ENCODE results near the gene NFIA.

Gene NFIA

DNA sequence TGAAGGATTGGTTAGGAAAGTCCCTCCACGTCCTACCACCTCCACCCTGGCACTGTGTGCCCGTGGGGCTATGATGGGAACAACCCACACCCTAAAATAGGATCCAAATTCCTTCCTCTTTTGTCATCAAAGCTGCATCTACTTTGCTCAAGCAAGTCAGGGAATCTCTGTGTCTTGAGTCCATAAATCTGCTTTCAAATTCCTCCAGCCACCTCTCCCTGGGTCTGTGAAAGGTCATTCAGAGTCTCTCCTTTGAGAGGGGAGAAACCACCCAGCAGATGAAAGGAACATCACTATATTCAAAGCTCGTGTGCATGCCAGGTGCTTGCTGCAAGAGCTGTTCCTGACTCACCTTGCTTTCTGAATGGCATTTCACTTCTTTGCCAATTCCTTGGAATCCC lies 399.0 kb downstream of the NFIA start:
- no peak overlapping the region for H3K4me3 ChIP-seq (ENCODE audit: low read length)
- no peaks in the 10 kb centered on the region for H3K79me2 ChIP-seq (ENCODE audit: low read length)
- no peaks in the 10 kb centered on the region for H4K20me1 ChIP-seq (ENCODE audit: insufficient read depth, low read length)
- H3K9me3 ChIP-seq (replicated peaks; ENCODE audit: insufficient read depth, low read length): no peaks in the 10 kb centered on the region
- no peaks in the 10 kb centered on the region for H3K36me3 ChIP-seq (replicated peaks; ENCODE audit: insufficient read depth, low read length)
- no peak for DNase-seq
- no peak overlapping the region for H2AFZ ChIP-seq (ENCODE audit: low read length)
- H3K27me3 ChIP-seq (replicated peaks; ENCODE audit: insufficient read depth, low read length): no peaks in the 10 kb centered on the region
- H3K27ac ChIP-seq (ENCODE audit: low read length): no peak overlapping the region
- TF ChIP-seq CTCF (IDR thresholded peaks at IDR 0.05; ENCODE audit: low read length) (no peak), EZH2 (optimal IDR thresholded peaks at IDR 0.05; ENCODE audit: low read depth, low read length) (no peak), EZH2phosphoT487 (IDR thresholded peaks at IDR 0.05; ENCODE audit: low read length) (no peak)
- H3K4me2 ChIP-seq (ENCODE audit: low read depth, low read length): no peak overlapping the region
- H3K9ac ChIP-seq (ENCODE audit: low read length): no peak overlapping the region
- no peaks in the 10 kb centered on the region for H3F3A ChIP-seq (ENCODE audit: insufficient read depth, low read length)
- H3K9me2 ChIP-seq (replicated peaks; ENCODE audit: insufficient read depth, low read length): no peaks in the 10 kb centered on the region
- H3K4me1 ChIP-seq (ENCODE audit: low read length): no peaks in the 10 kb centered on the region

DNA sequence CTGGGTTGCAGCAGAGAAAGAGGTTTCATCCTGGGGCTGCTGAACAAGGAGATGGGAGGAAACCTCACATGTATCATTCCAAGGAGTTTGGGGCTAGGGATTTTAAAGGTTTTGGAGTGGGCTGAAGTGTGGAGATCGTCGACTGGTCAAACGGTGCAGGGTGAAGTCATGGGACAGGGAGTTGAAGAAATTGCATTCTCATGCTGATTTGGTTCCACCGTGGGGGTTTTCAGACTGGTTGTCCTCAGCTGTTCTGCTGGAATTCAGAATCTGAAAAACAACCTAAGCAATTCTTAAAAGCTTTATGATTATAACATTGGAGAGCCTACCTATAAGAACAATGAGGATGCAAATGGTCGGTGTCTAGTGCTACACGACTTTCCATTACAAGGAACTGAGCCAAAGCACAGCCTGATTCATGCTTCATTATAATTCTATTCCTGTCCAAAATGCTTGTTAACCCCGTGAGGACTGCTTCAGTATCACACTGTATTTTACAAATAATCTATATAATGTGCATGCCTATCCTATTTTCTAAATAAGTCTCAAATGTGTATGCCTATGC lies 399.9 kb downstream of the NFIA start:
- no peak overlapping the region for H3K4me3 ChIP-seq (ENCODE audit: low read length)
- H3K36me3 ChIP-seq (replicated peaks; ENCODE audit: insufficient read depth, low read length): no peaks in the 10 kb centered on the region
- no peak for DNase-seq
- TF ChIP-seq EZH2 (optimal IDR thresholded peaks at IDR 0.05; ENCODE audit: low read depth, low read length): no peak
- TF ChIP-seq EZH2phosphoT487 (IDR thresholded peaks at IDR 0.05; ENCODE audit: low read length): no peak
- no peak for TF ChIP-seq CTCF (IDR thresholded peaks at IDR 0.05; ENCODE audit: low read length)
- H3K27me3 ChIP-seq (replicated peaks; ENCODE audit: insufficient read depth, low read length): no peaks in the 10 kb centered on the region
- H3K9me2 ChIP-seq (replicated peaks; ENCODE audit: insufficient read depth, low read length): no peaks in the 10 kb centered on the region
- no peaks in the 10 kb centered on the region for H3K4me1 ChIP-seq (ENCODE audit: low read length)
- H3K4me2 ChIP-seq (ENCODE audit: low read depth, low read length): no peak overlapping the region
- H3F3A ChIP-seq (ENCODE audit: insufficient read depth, low read length): no peaks in the 10 kb centered on the region
- no peak overlapping the region for H3K9ac ChIP-seq (ENCODE audit: low read length)
- no peaks in the 10 kb centered on the region for H4K20me1 ChIP-seq (ENCODE audit: insufficient read depth, low read length)
- no peak overlapping the region for H2AFZ ChIP-seq (ENCODE audit: low read length)
- no peak overlapping the region for H3K27ac ChIP-seq (ENCODE audit: low read length)
- H3K79me2 ChIP-seq (ENCODE audit: low read length): no peaks in the 10 kb centered on the region
- H3K9me3 ChIP-seq (replicated peaks; ENCODE audit: insufficient read depth, low read length): no peaks in the 10 kb centered on the region

GRCh38 chr1:61486783-61487536 lies 404.6 kb downstream of the NFIA start:
- H3F3A ChIP-seq (ENCODE audit: insufficient read depth, low read length): no peaks in the 10 kb centered on the region
- DNase-seq: no peak
- no peaks in the 10 kb centered on the region for H4K20me1 ChIP-seq (ENCODE audit: insufficient read depth, low read length)
- no peak overlapping the region for H3K4me2 ChIP-seq (ENCODE audit: low read depth, low read length)
- no peak overlapping the region for H3K9ac ChIP-seq (ENCODE audit: low read length)
- H3K27ac ChIP-seq (ENCODE audit: low read length): no peak overlapping the region
- H3K9me2 ChIP-seq (replicated peaks; ENCODE audit: insufficient read depth, low read length): no peaks in the 10 kb centered on the region
- no peaks in the 10 kb centered on the region for H3K27me3 ChIP-seq (replicated peaks; ENCODE audit: insufficient read depth, low read length)
- no peak overlapping the region for H2AFZ ChIP-seq (ENCODE audit: low read length)
- H3K36me3 ChIP-seq (replicated peaks; ENCODE audit: insufficient read depth, low read length): no peaks in the 10 kb centered on the region
- no peaks in the 10 kb centered on the region for H3K9me3 ChIP-seq (replicated peaks; ENCODE audit: insufficient read depth, low read length)
- H3K79me2 ChIP-seq (ENCODE audit: low read length): no peaks in the 10 kb centered on the region
- TF ChIP-seq EZH2phosphoT487 (IDR thresholded peaks at IDR 0.05; ENCODE audit: low read length): no peak
- TF ChIP-seq CTCF (IDR thresholded peaks at IDR 0.05; ENCODE audit: low read length): no peak
- no peak for TF ChIP-seq EZH2 (optimal IDR thresholded peaks at IDR 0.05; ENCODE audit: low read depth, low read length)
- no peak overlapping the region for H3K4me3 ChIP-seq (ENCODE audit: low read length)
- no peaks in the 10 kb centered on the region for H3K4me1 ChIP-seq (ENCODE audit: low read length)
